IMR-90 (cell line): ENCODE data around the gene IGF1R. TPM values are rescaled to one million over a fixed set of nuclear protein-coding genes. Genes with fewer than 3 reads are reported as not detected.

ENCODE experiments used
- ATAC-seq: fragments of 200-7000 bp; cut with Tn5 transposase; 2 replicates; pipeline ENCODE4 v1.9.1; 2020; ENCODE audit warnings: low read depth, mild to moderate bottlenecking, moderate library complexity
- BruUV-seq: library from RNA; stranded (reverse); fragments of 400-500 nt; replicated peaks from 2 replicates; lab custom pipeline; 2021; lab: Mats Ljungman, UMichigan
- CTCF ChIA-PET: fragments of 300-600 bp; formaldehyde crosslinking; extraction: SDS; loops from one replicate; lab custom pipeline; 2021; ENCODE audit warnings: antibody characterized with exemption; lab: Yijun Ruan, JAX
- POLR2A ChIA-PET: fragments of 300-600 bp; sonication (Branson Sonifier 250); formaldehyde crosslinking; loops from one replicate; lab custom pipeline; 2022; ENCODE audit warnings: antibody characterized with exemption; ENCODE audit not compliant: unreplicated experiment; lab: Charles Lee
- DNase-seq: peaks from one replicate; pipeline ENCODE4 v3.0.0; 2013
- H2AFZ ChIP-seq: replicated peaks from 2 replicates; pipeline ENCODE3; 2013; ENCODE audit warnings: low read length, mild to moderate bottlenecking; ENCODE audit not compliant: poor library complexity
- H2AK5ac ChIP-seq: 2 replicates; pipeline ENCODE4 v1.6.1; 2013; ENCODE audit warnings: low read depth, low read length, inconsistent platforms
- H2AK9ac ChIP-seq: replicated peaks from 2 replicates; pipeline ENCODE3; 2013; ENCODE audit warnings: mild to moderate bottlenecking, low read depth, low read length, moderate library complexity; ENCODE audit not compliant: poor library complexity
- H2BK120ac ChIP-seq: 2 replicates; pipeline ENCODE4 v1.6.1; 2013; ENCODE audit warnings: low read depth, low read length, inconsistent platforms
- H2BK15ac ChIP-seq: 3 replicates; pipeline ENCODE4 v1.6.1; 2013; ENCODE audit warnings: low read depth, low read length, inconsistent platforms
- H2BK20ac ChIP-seq: 2 replicates; pipeline ENCODE4 v1.6.1; 2013; ENCODE audit warnings: low read depth, mild to moderate bottlenecking, inconsistent platforms, low read length, moderate library complexity
- H2BK5ac ChIP-seq: 2 replicates; pipeline ENCODE4 v1.6.1; 2013; ENCODE audit warnings: mild to moderate bottlenecking, low read depth, low read length, inconsistent platforms; ENCODE audit not compliant: poor library complexity, severe bottlenecking
- H3K14ac ChIP-seq: replicated peaks from 2 replicates; pipeline ENCODE4 v1.6.1; 2013; ENCODE audit warnings: low read depth, low read length, inconsistent platforms
- H3K18ac ChIP-seq: 2 replicates; pipeline ENCODE4 v1.6.1; 2013; ENCODE audit warnings: low read depth, low read length, control low read depth
- H3K23ac ChIP-seq: 2 replicates; pipeline ENCODE4 v1.6.1; 2013; ENCODE audit warnings: low read depth, low read length, inconsistent platforms
- H3K27ac ChIP-seq: 2 replicates; pipeline ENCODE4 v1.5.1; 2013; ENCODE audit warnings: mild to moderate bottlenecking, control low read depth, low read length; ENCODE audit not compliant: insufficient read depth
- H3K27me3 ChIP-seq: 2 replicates; pipeline ENCODE4 v1.6.1; 2013; ENCODE audit warnings: low read length; ENCODE audit not compliant: control insufficient read depth, insufficient read depth
- H3K36me3 ChIP-seq: 2 replicates; pipeline ENCODE4 v1.6.1; 2013; ENCODE audit warnings: low read length, mixed read lengths; ENCODE audit not compliant: control insufficient read depth, insufficient read depth
- H3K4ac ChIP-seq: 2 replicates; pipeline ENCODE4 v1.6.1; 2013; ENCODE audit warnings: low read depth, low read length, inconsistent platforms
- H3K4me1 ChIP-seq: 2 replicates; pipeline ENCODE4 v1.6.1; 2013; ENCODE audit warnings: low read length, mixed read lengths; ENCODE audit not compliant: control insufficient read depth, insufficient read depth
- H3K4me2 ChIP-seq: 2 replicates; pipeline ENCODE4 v1.6.1; 2013; ENCODE audit warnings: low read depth, mild to moderate bottlenecking, control low read depth, low read length, moderate library complexity
- H3K4me3 ChIP-seq: 2 replicates; pipeline ENCODE4 v1.5.1; 2013; ENCODE audit warnings: low read depth, mild to moderate bottlenecking, control low read depth, low read length, moderate library complexity; ENCODE audit not compliant: insufficient read depth
- H3K56ac ChIP-seq: 2 replicates; pipeline ENCODE4 v1.6.1; 2013; ENCODE audit warnings: low read length, inconsistent platforms; ENCODE audit not compliant: insufficient read depth; ENCODE audit errors: extremely low read depth
- H3K79me1 ChIP-seq, 2 experiments: 2 replicates each; pipeline ENCODE4 v1.6.1; 2013; ENCODE audit warnings: low read length in 2 of 2, inconsistent platforms in 1 of 2, low read depth in 1 of 2
- H3K9ac ChIP-seq: 2 replicates; pipeline ENCODE4 v1.6.1; 2013; ENCODE audit warnings: low read depth, low read length, control low read depth
- H3K9me1 ChIP-seq: 2 replicates; pipeline ENCODE4 v1.6.1; 2013; ENCODE audit warnings: low read length, inconsistent platforms; ENCODE audit not compliant: insufficient read depth
- H3K9me3 ChIP-seq: 2 replicates; pipeline ENCODE4 v1.6.1; 2013; ENCODE audit warnings: low read length; ENCODE audit not compliant: control insufficient read depth, insufficient read depth
- H4K20me1 ChIP-seq: 2 replicates; pipeline ENCODE4 v1.6.1; 2013; ENCODE audit warnings: low read length, inconsistent platforms; ENCODE audit not compliant: insufficient read depth
- H4K5ac ChIP-seq: 2 replicates; pipeline ENCODE4 v1.6.1; 2013; ENCODE audit warnings: mild to moderate bottlenecking, low read depth, low read length, control low read depth
- H4K8ac ChIP-seq, 2 experiments: 2 replicates each; pipeline ENCODE4 v1.6.1; 2013; ENCODE audit warnings: low read depth in 2 of 2, low read length in 2 of 2, control low read depth in 1 of 2, inconsistent platforms in 1 of 2
- H4K91ac ChIP-seq: 2 replicates; pipeline ENCODE4 v1.6.1; 2013; ENCODE audit warnings: low read depth, low read length, inconsistent platforms; ENCODE audit not compliant: insufficient read depth
- BHLHE40 ChIP-seq: fragments of 150-350 bp; IDR thresholded peaks from 2 replicates; pipeline ENCODE4 v1.6.1; 2016; ENCODE audit warnings: mild to moderate bottlenecking, low read depth, low read length
- CHD1 ChIP-seq: IDR thresholded peaks from 2 replicates; pipeline ENCODE4 v1.6.1; 2012; ENCODE audit warnings: low read depth, low read length, improper control_type of control experiment
- FOS ChIP-seq: fragments of 150-350 bp; IDR thresholded peaks from 2 replicates; pipeline ENCODE4 v1.6.1; 2016; ENCODE audit warnings: low read depth, low read length
- MAFK ChIP-seq: IDR thresholded peaks from 2 replicates; pipeline ENCODE4 v1.6.1; 2012; ENCODE audit warnings: low read depth, low read length, improper control_type of control experiment
- MXI1 ChIP-seq: IDR thresholded peaks from 2 replicates; pipeline ENCODE4 v1.6.1; 2012; ENCODE audit warnings: low read depth, mild to moderate bottlenecking, low read length, moderate library complexity, borderline replicate concordance
- RAD21 ChIP-seq: IDR thresholded peaks from 2 replicates; pipeline ENCODE4 v1.6.1; 2012; ENCODE audit warnings: low read length, improper control_type of control experiment
- SMC3 ChIP-seq: fragments of 150-350 bp; IDR thresholded peaks from 2 replicates; pipeline ENCODE4 v1.6.1; 2016; ENCODE audit warnings: low read depth, mild to moderate bottlenecking, antibody characterized with exemption, low read length, moderate library complexity
- WGBS, 2 experiments: methylation state at CpG; one replicate each; pipeline versions ENCODE4 v1.1.5 to v1.1.7; 2013; ENCODE audit warnings: missing lambda C conversion rate in 2 of 2; ENCODE audit not compliant: insufficient read length in 1 of 2; ENCODE audit errors: extremely low coverage in 2 of 2; 5-methylcytosine and 5-hydroxymethylcytosine counted together
- dilution Hi-C: fragments of 300-500 bp; cut with HindIII; formaldehyde crosslinking; loops from one replicate; pipeline ENCODE4 v1.14.3; 2018; ENCODE audit warnings: low sequenced_read_pairs; ENCODE audit not compliant: unreplicated experiment
- in situ Hi-C: fragments of 300-500 bp; cut with MboI; formaldehyde crosslinking; loops from 3 replicates; pipeline ENCODE4 v1.14.3; 2019; ENCODE audit warnings: low sequenced_read_pairs, inconsistent platforms, mixed read lengths
- intact Hi-C: fragments of 100-400 bp; cut with micrococcal nuclease; formaldehyde crosslinking; loops from 2 replicates; pipeline ENCODE4 v1.10.0; 2022
- polyA plus RNA-seq, 3 experiments: library from polyadenylated mRNA; depleted of rRNA; stranded (reverse); fragments of >200 nt; gene quantifications; 2 replicates each; pipeline ENCODE4 v1.2.3, GENCODE V29; 2012; ENCODE audit warnings: low replicate concordance in 1 of 3
- total RNA-seq: library from RNA; depleted of rRNA; stranded (reverse); fragments of >200 nt; gene quantifications from 2 replicates; pipeline ENCODE4 v1.2.3, GENCODE V29; 2012

Gene IGF1R
- total and polyA plus RNA-seq, 2 of the 4 experiments (the other 2 are of a cell fraction), result 24.0 to 24.9 TPM

GRCh38 chr15:98900356-98900755 is 252.0 kb downstream of the IGF1R start:
- peak overlapping the region; percentile 27; the same call in 1 of the 2 replicates for H3K4me3 ChIP-seq
- no CpG with 5 or more reads among the region's 5 CpGs for WGBS, 2 experiments
- H4K5ac ChIP-seq, result peak overlapping the region; percentile 76
- dilution Hi-C loops, result no loop called here
- peak overlapping the region; percentile 88 for H3K23ac ChIP-seq
- peak overlapping the region; percentile 46; the same call in 1 of the 2 replicates for H3K14ac ChIP-seq
- ATAC-seq (peak; percentile 41), DNase-seq (peak; percentile 70)
- H3K4me2 ChIP-seq, result peak overlapping the region; percentile 78
- H3K27me3 ChIP-seq, result no peaks in the 10 kb centered on the region
- H3K4ac ChIP-seq, result peak overlapping the region; percentile 87
- BruUV-seq, result no TSS peak
- no peaks in the 10 kb centered on the region for H3K9me3 ChIP-seq
- peak overlapping the region in 1 of 2 experiments; percentile 90; a peak in 2 of 4 replicates for H4K8ac ChIP-seq
- H3K9ac ChIP-seq, result peak overlapping the region; percentile 73
- H2BK5ac ChIP-seq, result peak overlapping the region; percentile 98
- peak overlapping the region; percentile 92; the same call in 1 of the 3 replicates for H2BK15ac ChIP-seq
- ChIA-PET POLR2A (interaction anchor here (0.6 kb wide), 1 partner anchor 26 kb away, joined by 4 read pairs; no protein-coding TSS in a partner anchor), CTCF (interaction anchor here (0.5 to 1.1 kb wide), 4 partner anchors 27 to 331 kb away, joined by 3 to 5 read pairs (median 3); no protein-coding TSS in a partner anchor)
- peaks cover 11% of the 10 kb centered on the region for H3K36me3 ChIP-seq
- TF ChIP-seq SMC3, result no peak
- TF ChIP-seq BHLHE40, result no peak
- no peak for TF ChIP-seq RAD21
- TF ChIP-seq CHD1, result no peak
- no peak for TF ChIP-seq FOS
- TF ChIP-seq MXI1, result no peak
- no peak for TF ChIP-seq MAFK
- no peak overlapping the region for H2AK9ac ChIP-seq
- H3K9me1 ChIP-seq, result peaks cover 30% of the 10 kb centered on the region
- peak overlapping the region; percentile 81 for H2BK120ac ChIP-seq
- peaks cover 3% of the 10 kb centered on the region; the same call in 1 of the 2 replicates for H4K20me1 ChIP-seq
- H3K56ac ChIP-seq, result peak overlapping the region; percentile 83; the same call in 1 of the 2 replicates
- intact Hi-C loops, result loop anchor here (5.0 kb wide), 2 partner anchors 123 to 173 kb away; no protein-coding TSS in a partner anchor
- peak overlapping the region; percentile 87 for H2BK20ac ChIP-seq
- peaks cover 49 to 81% of the 10 kb centered on the region in 2 experiments for H3K79me1 ChIP-seq
- no peak overlapping the region for H2AFZ ChIP-seq
- H3K4me1 ChIP-seq, result peaks cover 51% of the 10 kb centered on the region
- peak overlapping the region; percentile 93 for H3K27ac ChIP-seq
- H3K18ac ChIP-seq, result peak overlapping the region; percentile 96
- peak overlapping the region; percentile 84 for H4K91ac ChIP-seq
- peak overlapping the region; percentile 45; the same call in 1 of the 2 replicates for H2AK5ac ChIP-seq
- in situ Hi-C loops, result loop anchor here (25.0 kb wide), 1 partner anchor 113 kb away; no protein-coding TSS in a partner anchor
